Erythroblast (primary cell): ENCODE results near the gene PSD.

Experiments used
- GATA1 ChIP-seq: IDR thresholded peaks from 2 replicates; pipeline ENCODE4 v1.6.1; 2011; ENCODE audit warnings: low read depth, mild to moderate bottlenecking, control low read depth, low read length, moderate library complexity
- POLR2A ChIP-seq: IDR thresholded peaks from 2 replicates; pipeline ENCODE4 v1.6.1; 2011; ENCODE audit warnings: mild to moderate bottlenecking, low read length

DNA sequence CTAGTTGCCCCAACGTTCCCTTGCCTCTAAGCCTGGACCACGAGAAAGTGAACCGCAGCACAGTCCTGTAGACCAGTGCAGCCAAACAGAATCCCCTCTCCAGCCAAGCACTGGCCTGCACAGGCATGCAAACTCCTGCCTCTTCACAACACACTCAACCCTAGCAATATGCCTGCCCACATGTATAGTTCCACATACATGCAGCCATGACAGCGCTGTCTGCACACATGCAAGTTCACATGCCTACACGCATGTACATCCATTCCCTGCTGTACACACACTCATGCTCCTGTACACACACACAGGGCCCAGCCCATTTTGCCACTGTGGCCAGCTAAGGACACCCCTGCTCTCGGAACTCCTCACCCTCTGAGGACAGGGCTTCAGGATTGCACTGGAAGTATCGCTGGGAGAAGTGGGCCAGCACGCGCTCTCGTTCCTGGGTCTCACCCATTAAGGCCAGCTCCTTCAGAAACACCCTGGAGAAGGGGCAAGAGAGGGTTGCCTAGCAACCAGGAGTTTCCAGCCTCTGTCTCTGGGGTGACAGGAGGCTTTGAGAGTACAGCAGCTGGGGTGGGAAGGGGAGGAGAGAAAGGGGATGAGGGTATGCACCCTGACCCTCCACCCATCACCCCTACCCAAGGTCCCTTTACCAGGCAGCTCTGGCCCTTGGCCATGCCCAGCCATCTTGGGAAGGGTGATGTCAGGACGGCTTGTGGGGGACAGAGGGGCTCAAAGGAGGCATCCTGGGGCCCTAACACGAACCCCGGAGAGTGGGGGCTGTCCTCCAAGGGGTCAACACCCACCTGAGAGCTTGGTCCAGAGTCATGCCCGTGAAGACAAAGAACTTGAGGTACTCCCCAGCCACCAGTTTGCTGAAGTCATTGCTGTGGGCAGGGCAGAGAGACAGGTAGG lies 7.0 kb downstream of the PSD start:
- TF ChIP-seq POLR2A (no peak), GATA1 (no peak)
